ENCODE results near the gene PSMD2. TPM values are rescaled to one million over a fixed set of nuclear protein-coding genes. Genes with fewer than 3 reads are reported as not detected.

The PSMD2 gene
- total and polyA plus RNA-seq, 4 donors: 77.5 to 213 (median 161) TPM

DNA sequence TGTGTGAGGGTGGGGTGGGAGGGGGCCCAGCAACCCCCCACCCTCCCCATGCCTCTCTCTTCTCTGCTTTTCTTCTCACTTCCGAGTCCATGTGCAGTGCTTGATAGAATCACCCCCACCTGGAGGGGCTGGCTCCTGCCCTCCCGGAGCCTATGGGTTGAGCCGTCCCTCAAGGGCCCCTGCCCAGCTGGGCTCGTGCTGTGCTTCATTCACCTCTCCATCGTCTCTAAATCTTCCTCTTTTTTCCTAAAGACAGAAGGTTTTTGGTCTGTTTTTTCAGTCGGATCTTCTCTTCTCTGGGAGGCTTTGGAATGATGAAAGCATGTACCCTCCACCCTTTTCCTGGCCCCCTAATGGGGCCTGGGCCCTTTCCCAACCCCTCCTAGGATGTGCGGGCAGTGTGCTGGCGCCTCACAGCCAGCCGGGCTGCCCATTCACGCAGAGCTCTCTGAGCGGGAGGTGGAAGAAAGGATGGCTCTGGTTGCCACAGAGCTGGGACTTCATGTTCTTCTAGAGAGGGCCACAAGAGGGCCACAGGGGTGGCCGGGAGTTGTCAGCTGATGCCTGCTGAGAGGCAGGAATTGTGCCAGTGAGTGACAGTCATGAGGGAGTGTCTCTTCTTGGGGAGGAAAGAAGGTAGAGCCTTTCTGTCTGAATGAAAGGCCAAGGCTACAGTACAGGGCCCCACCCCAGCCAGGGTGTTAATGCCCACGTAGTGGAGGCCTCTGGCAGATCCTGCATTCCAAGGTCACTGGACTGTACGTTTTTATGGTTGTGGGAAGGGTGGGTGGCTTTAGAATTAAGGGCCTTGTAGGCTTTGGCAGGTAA is 46.5 kb downstream of the PSMD2 start:
- 52% methylated on average over 14 of the region's 14 CpGs for WGBS
- Histone ChIP-seq H3K4me1 (ENCODE audit: control insufficient read depth in 4 of 4, insufficient read depth in 4 of 4, low read length in 3 of 4) (no peaks in the 10 kb centered on the region), H3K9me3 (ENCODE audit: control insufficient read depth in 4 of 4, low read length in 3 of 4) (no peaks in the 10 kb centered on the region), H3K36me3 (ENCODE audit: control insufficient read depth in 4 of 4, insufficient read depth in 3 of 4, low read depth in 1 of 4, low read length in 3 of 4) (peaks cover 2 to 18% (median 5%) of the 10 kb centered on the region in 4 donors), H3K9ac (ENCODE audit: low read depth in 1 of 2, low read length in 2 of 2) (no peak overlapping the region), H3K27me3 (ENCODE audit: control insufficient read depth in 4 of 4, insufficient read depth in 4 of 4, low read length in 3 of 4) (no peaks in the 10 kb centered on the region), H3K27ac (ENCODE audit: low read depth in 1 of 2, low read length in 2 of 2) (no peak overlapping the region), H3K4me3 (ENCODE audit: low read depth in 1 of 3, low read length in 3 of 3) (no peak overlapping the region)
- TF ChIP-seq GABPA (IDR thresholded peaks at IDR 0.05 in 1 of 2, conservative IDR thresholded peaks at IDR 0.05 in 1 of 2): no peak
- TF ChIP-seq, protein P1, sequence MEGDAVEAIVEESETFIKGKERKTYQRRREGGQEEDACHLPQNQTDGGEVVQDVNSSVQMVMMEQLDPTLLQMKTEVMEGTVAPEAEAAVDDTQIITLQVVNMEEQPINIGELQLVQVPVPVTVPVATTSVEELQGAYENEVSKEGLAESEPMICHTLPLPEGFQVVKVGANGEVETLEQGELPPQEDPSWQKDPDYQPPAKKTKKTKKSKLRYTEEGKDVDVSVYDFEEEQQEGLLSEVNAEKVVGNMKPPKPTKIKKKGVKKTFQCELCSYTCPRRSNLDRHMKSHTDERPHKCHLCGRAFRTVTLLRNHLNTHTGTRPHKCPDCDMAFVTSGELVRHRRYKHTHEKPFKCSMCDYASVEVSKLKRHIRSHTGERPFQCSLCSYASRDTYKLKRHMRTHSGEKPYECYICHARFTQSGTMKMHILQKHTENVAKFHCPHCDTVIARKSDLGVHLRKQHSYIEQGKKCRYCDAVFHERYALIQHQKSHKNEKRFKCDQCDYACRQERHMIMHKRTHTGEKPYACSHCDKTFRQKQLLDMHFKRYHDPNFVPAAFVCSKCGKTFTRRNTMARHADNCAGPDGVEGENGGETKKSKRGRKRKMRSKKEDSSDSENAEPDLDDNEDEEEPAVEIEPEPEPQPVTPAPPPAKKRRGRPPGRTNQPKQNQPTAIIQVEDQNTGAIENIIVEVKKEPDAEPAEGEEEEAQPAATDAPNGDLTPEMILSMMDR (IDR thresholded peaks at IDR 0.05; ENCODE audit: low read depth, low read length, missing input control): peak; percentile 52
- TF ChIP-seq, protein P2, sequence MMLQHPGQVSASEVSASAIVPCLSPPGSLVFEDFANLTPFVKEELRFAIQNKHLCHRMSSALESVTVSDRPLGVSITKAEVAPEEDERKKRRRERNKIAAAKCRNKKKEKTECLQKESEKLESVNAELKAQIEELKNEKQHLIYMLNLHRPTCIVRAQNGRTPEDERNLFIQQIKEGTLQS (IDR thresholded peaks at IDR 0.05): no peak
- peak; percentile 26 for TF ChIP-seq SP1 (IDR thresholded peaks at IDR 0.05)
- peak; percentile 69 to 79 for TF ChIP-seq RAD21 (IDR thresholded peaks at IDR 0.05)
- TF ChIP-seq YY1 (IDR thresholded peaks at IDR 0.05): no peak
- TF ChIP-seq EGR1 (IDR thresholded peaks at IDR 0.05; ENCODE audit: low read depth in 2 of 2): no peak
- peak; percentile 10 to 27 for TF ChIP-seq RXRA (IDR thresholded peaks at IDR 0.05)
- peak; percentile 68 for DNase-seq (ENCODE audit: low spot score)

DNA sequence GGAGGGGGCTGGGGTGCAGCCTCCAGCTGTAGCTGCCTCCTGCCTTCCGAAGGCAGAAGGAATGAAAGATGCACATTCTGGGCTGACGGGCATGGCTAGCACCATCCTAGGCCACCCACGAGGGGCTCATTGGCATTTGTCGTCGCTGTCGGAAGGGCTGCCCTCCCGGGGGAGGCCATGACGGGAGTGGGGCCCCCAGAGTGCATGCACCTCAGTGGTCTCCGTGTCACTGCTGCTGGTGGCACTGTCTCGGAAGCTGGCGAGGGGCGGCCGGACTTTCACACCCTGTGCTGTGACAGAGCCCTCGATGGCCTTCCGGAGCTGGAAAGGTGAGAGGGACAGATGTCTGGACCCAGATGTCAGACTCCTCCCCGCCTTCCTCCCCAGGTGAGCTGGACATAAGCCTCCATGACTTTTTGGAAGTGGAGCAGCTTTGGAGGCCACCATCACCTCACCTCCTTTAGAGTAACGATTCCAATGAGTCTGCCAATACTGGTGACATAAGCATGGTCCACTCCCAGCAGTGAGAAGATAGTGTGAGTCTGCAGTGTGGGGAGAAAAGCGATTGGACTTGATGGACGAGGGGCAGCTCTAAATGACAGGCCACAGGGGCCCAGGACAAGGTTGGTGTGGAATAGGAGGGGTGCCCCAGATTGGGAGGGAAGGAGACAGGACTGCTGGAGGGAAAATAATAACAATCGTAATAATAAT is 47.6 kb downstream of the PSMD2 start:
- 96% methylated on average over 20 of the region's 20 CpGs for WGBS
- no peak overlapping the region for H3K4me3 ChIP-seq (ENCODE audit: low read depth in 1 of 3, low read length in 3 of 3)
- DNase-seq (ENCODE audit: low spot score): no peak

More for the DNA sequence above, 47.6 kb downstream of the PSMD2 start:
- Histone ChIP-seq H3K27ac (ENCODE audit: low read depth in 1 of 2, low read length in 2 of 2) (no peak overlapping the region), H3K27me3 (ENCODE audit: control insufficient read depth in 4 of 4, insufficient read depth in 4 of 4, low read length in 3 of 4) (no peaks in the 10 kb centered on the region), H3K4me1 (ENCODE audit: control insufficient read depth in 4 of 4, insufficient read depth in 4 of 4, low read length in 3 of 4) (peaks cover 2 to 5% (median 4%) of the 10 kb centered on the region in 4 donors), H3K9ac (ENCODE audit: low read depth in 1 of 2, low read length in 2 of 2) (no peak overlapping the region), H3K9me3 (ENCODE audit: control insufficient read depth in 4 of 4, low read length in 3 of 4) (no peaks in the 10 kb centered on the region), H3K36me3 (ENCODE audit: control insufficient read depth in 4 of 4, insufficient read depth in 3 of 4, low read depth in 1 of 4, low read length in 3 of 4) (peaks cover 2 to 16% (median 5%) of the 10 kb centered on the region in 4 donors)
- TF ChIP-seq EGR1 (IDR thresholded peaks at IDR 0.05; ENCODE audit: low read depth in 2 of 2): no peak
- TF ChIP-seq, protein P3, sequence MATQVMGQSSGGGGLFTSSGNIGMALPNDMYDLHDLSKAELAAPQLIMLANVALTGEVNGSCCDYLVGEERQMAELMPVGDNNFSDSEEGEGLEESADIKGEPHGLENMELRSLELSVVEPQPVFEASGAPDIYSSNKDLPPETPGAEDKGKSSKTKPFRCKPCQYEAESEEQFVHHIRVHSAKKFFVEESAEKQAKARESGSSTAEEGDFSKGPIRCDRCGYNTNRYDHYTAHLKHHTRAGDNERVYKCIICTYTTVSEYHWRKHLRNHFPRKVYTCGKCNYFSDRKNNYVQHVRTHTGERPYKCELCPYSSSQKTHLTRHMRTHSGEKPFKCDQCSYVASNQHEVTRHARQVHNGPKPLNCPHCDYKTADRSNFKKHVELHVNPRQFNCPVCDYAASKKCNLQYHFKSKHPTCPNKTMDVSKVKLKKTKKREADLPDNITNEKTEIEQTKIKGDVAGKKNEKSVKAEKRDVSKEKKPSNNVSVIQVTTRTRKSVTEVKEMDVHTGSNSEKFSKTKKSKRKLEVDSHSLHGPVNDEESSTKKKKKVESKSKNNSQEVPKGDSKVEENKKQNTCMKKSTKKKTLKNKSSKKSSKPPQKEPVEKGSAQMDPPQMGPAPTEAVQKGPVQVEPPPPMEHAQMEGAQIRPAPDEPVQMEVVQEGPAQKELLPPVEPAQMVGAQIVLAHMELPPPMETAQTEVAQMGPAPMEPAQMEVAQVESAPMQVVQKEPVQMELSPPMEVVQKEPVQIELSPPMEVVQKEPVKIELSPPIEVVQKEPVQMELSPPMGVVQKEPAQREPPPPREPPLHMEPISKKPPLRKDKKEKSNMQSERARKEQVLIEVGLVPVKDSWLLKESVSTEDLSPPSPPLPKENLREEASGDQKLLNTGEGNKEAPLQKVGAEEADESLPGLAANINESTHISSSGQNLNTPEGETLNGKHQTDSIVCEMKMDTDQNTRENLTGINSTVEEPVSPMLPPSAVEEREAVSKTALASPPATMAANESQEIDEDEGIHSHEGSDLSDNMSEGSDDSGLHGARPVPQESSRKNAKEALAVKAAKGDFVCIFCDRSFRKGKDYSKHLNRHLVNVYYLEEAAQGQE (IDR thresholded peaks at IDR 0.05): no peak
- TF ChIP-seq NR2F2 (IDR thresholded peaks at IDR 0.05): no peak
- no peak for TF ChIP-seq FOXA2 (IDR thresholded peaks at IDR 0.05)
- no peak for TF ChIP-seq RXRA (IDR thresholded peaks at IDR 0.05)
- no peak for TF ChIP-seq HNF4G (IDR thresholded peaks at IDR 0.05)
- TF ChIP-seq, protein P2 (IDR thresholded peaks at IDR 0.05): no peak
- TF ChIP-seq YY1 (IDR thresholded peaks at IDR 0.05): no peak
- TF ChIP-seq JUND (IDR thresholded peaks at IDR 0.05): no peak
- no peak for TF ChIP-seq FOXA1 (IDR thresholded peaks at IDR 0.05)
- no peak for TF ChIP-seq SP1 (IDR thresholded peaks at IDR 0.05)
- TF ChIP-seq HNF4A (conservative IDR thresholded peaks at IDR 0.05): no peak
- no peak for TF ChIP-seq GABPA (IDR thresholded peaks at IDR 0.05 in 1 of 2, conservative IDR thresholded peaks at IDR 0.05 in 1 of 2)
- TF ChIP-seq, protein P1 (IDR thresholded peaks at IDR 0.05; ENCODE audit: low read depth, low read length, missing input control): no peak
- TF ChIP-seq, protein P4, sequence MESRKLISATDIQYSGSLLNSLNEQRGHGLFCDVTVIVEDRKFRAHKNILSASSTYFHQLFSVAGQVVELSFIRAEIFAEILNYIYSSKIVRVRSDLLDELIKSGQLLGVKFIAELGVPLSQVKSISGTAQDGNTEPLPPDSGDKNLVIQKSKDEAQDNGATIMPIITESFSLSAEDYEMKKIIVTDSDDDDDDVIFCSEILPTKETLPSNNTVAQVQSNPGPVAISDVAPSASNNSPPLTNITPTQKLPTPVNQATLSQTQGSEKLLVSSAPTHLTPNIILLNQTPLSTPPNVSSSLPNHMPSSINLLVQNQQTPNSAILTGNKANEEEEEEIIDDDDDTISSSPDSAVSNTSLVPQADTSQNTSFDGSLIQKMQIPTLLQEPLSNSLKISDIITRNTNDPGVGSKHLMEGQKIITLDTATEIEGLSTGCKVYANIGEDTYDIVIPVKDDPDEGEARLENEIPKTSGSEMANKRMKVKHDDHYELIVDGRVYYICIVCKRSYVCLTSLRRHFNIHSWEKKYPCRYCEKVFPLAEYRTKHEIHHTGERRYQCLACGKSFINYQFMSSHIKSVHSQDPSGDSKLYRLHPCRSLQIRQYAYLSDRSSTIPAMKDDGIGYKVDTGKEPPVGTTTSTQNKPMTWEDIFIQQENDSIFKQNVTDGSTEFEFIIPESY (IDR thresholded peaks at IDR 0.05): no peak
- TF ChIP-seq RAD21 (IDR thresholded peaks at IDR 0.05): no peak
- TF ChIP-seq, protein P5, sequence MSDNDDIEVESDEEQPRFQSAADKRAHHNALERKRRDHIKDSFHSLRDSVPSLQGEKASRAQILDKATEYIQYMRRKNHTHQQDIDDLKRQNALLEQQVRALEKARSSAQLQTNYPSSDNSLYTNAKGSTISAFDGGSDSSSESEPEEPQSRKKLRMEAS (IDR thresholded peaks at IDR 0.05): no peak
- TF ChIP-seq TAF1 (conservative IDR thresholded peaks at IDR 0.05): no peak
